Ishikawa (cell line): ENCODE measurements around the gene PRKCB.

Source experiments
- EP300 ChIP-seq: IDR thresholded peaks from 2 replicates; pipeline ENCODE4 v1.6.1; 2012; ENCODE audit warnings: borderline replicate concordance
- MAX ChIP-seq: IDR thresholded peaks from 2 replicates; pipeline ENCODE4 v1.6.1; 2012
- RAD21 ChIP-seq: IDR thresholded peaks from 2 replicates; pipeline ENCODE4 v1.6.1; 2012; ENCODE audit warnings: low read depth
- REST ChIP-seq: IDR thresholded peaks from 2 replicates; pipeline ENCODE4 v1.6.1; 2012; ENCODE audit warnings: low read depth, mild to moderate bottlenecking
- TAF1 ChIP-seq: IDR thresholded peaks from 2 replicates; pipeline ENCODE4 v1.6.1; 2012; ENCODE audit warnings: low read depth, mild to moderate bottlenecking
- ZBTB7A ChIP-seq: IDR thresholded peaks from 2 replicates; pipeline ENCODE4 v1.6.1; 2012; ENCODE audit warnings: low read depth

GRCh38 chr16:23829454-23829853, 6.3 kb upstream of the PRKCB start:
- TF ChIP-seq MAX (no peak), ZBTB7A (no peak), EP300 (no peak), RAD21 (no peak), TAF1 (no peak), REST (no peak)
